HG03066 (cell line): ENCODE measurements around the gene FBP2.

Experiments used
- ATAC-seq: cut with Tn5 transposase; IDR thresholded peaks from one replicate; pipeline ENCODE4 v1.9.1; 2021; ENCODE audit warnings: low read depth; ENCODE audit not compliant: unreplicated experiment

Gene FBP2

GRCh38 chr9:94593459-94594345 is at the start of gene FBP2:
Gene FBP2, minus strand, starts transcription at chr9:94593824. Its CDS starts 98 bp downstream, at chr9:94593726.
- no peak for ATAC-seq

GRCh38 chr9:94643176-94643575 is 49.6 kb upstream of the FBP2 start:
- no peak for ATAC-seq

- no peak for ATAC-seq
Observed at GRCh38 chr9:94642501-94642900, 48.9 kb upstream of the FBP2 start.

- ATAC-seq, result no peak
Observed at GRCh38 chr9:94639999-94640376, 46.4 kb upstream of the FBP2 start.

- ATAC-seq, result peak; percentile 62
Observed at GRCh38 chr9:94639061-94639998, 45.7 kb upstream of the FBP2 start, which contains the start of gene FBP1. Gene FBP1, minus strand, starts transcription at chr9:94639518. Its CDS starts 208 bp downstream, at chr9:94639310.

GRCh38 chr9:94638335-94639060 is 44.9 kb upstream of the FBP2 start:
- no peak for ATAC-seq

- ATAC-seq, result no peak
Observed at GRCh38 chr9:94632737-94633136, 39.1 kb upstream of the FBP2 start.

GRCh38 chr9:94631599-94631998 is 38.0 kb upstream of the FBP2 start:
- ATAC-seq, result no peak

- ATAC-seq, result no peak
Observed at GRCh38 chr9:94630833-94631232, 37.2 kb upstream of the FBP2 start.

- no peak for ATAC-seq
Observed at GRCh38 chr9:94630281-94630680, 36.7 kb upstream of the FBP2 start.

GRCh38 chr9:94627287-94627686 is 33.7 kb upstream of the FBP2 start:
- no peak for ATAC-seq

- no peak for ATAC-seq
Observed at GRCh38 chr9:94625835-94626234, 32.2 kb upstream of the FBP2 start.

GRCh38 chr9:94624629-94625028 is 31.0 kb upstream of the FBP2 start:
- no peak for ATAC-seq

GRCh38 chr9:94623253-94623652 is 29.6 kb upstream of the FBP2 start:
- no peak for ATAC-seq

- no peak for ATAC-seq
Observed at GRCh38 chr9:94622087-94622800, 28.6 kb upstream of the FBP2 start.

- no peak for ATAC-seq
Observed at GRCh38 chr9:94619026-94619425, 25.4 kb upstream of the FBP2 start.

GRCh38 chr9:94613003-94613402 is 19.4 kb upstream of the FBP2 start:
- no peak for ATAC-seq

- no peak for ATAC-seq
Observed at GRCh38 chr9:94612071-94612470, 18.4 kb upstream of the FBP2 start.

- ATAC-seq, result no peak
Observed at GRCh38 chr9:94611638-94612068, 18.0 kb upstream of the FBP2 start.

- no peak for ATAC-seq
Observed at GRCh38 chr9:94610181-94610606, 16.6 kb upstream of the FBP2 start.
